Epithelial cell of prostate (primary cell): ENCODE measurements around the gene SPEM3.
"Not testable (repeated sequence)": the region's sequence is repeated elsewhere in the genome, so short reads cannot be mapped to it uniquely, and the experiment has no call there.

ENCODE experiments used
- DNase-seq: peaks from one replicate; pipeline ENCODE4 v3.0.0-alpha.2; 2011; ENCODE audit warnings: low read depth, low spot score
- H3K27ac ChIP-seq: fragments of 450-650 bp; 2 replicates; pipeline ENCODE4 v1.5.1; 2017; ENCODE audit warnings: mild to moderate bottlenecking

Gene SPEM3

GRCh38 chr17:7468290-7468689 lies 39.6 kb downstream of the SPEM3 start:
- DNase-seq, result no peak

DNA sequence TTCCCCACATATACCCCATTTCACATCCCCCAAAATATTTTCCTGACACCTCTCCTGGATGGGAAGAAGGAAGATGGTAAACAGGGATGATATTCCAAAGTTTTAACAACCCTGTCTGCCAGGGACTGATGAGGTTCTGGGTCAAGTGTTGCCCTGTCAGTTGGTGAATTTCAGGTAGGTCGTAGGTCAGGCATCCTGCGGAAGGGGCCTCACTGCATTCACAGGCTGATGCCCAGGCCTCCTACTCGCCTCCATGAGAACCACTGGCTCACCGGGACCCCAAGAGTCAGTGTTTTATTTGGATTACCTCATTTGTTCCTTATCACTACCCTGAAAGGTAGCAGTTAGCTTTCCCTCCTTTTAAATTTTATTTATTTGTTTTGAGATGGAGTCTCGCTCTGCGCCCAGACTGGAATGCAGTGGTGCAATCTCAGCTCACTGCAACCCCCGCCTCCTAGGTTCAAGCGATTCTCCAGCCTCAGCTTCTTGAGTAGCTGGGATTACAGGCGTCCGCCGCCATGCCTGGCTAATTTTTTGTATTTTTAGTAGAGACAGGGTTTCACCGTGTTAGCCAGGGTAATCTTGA lies 40.2 kb downstream of the SPEM3 start:
- no peak overlapping the region for H3K27ac ChIP-seq
- DNase-seq, result no peak

More at GRCh38 chr17:7468290-7468689, 39.6 kb downstream of the SPEM3 start:
- no peak overlapping the region for H3K27ac ChIP-seq

DNA sequence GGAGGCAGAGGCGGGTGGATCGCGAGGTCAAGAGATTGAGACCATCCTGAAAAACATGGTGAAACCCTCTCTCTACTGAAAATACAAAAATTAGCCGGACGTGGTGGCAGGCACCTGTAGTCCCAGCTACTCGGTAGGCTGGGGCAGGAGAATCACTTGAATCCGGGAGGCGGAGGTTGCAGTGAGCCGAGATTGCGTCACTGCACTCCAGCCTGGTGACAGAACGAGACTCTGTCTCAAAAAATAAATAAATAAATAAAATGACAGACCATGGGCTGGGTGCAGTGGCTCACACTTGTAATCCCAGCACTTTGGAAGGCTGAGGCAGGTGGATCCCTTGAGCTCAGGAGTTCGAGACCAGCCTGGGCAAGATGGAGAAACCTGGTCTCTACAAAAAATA lies 41.2 kb downstream of the SPEM3 start:
- not testable (repeated sequence) for H3K27ac ChIP-seq, DNase-seq

DNA sequence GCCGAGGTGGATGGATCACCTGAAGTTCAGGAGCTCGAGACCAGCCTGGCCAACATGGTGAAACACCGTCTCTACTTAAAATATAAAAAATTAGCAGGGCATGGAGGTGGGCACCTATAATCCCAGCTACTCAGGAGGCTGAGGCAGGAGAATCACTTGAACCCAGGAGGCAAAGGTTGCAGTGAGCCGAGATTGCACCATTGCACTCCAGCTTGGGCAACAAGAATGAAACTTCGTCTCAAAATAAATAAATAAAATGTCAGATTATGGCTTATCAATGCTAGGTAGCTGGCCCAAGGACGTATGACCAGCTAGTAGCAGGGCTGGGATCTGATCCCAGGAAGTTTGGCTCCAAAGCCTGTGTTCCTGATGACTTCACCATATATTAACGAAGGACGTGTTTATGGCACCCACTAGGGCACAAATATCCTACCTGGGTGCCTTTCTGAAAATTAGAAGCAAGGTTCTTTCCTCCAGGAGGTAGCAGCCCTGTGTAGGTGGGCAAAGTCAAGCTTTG lies 41.9 kb downstream of the SPEM3 start:
- not testable (repeated sequence) for DNase-seq, H3K27ac ChIP-seq

- no peak overlapping the region for H3K27ac ChIP-seq
- DNase-seq, result no peak
Observed at GRCh38 chr17:7471729-7472128, 43.1 kb downstream of the SPEM3 start.

DNA sequence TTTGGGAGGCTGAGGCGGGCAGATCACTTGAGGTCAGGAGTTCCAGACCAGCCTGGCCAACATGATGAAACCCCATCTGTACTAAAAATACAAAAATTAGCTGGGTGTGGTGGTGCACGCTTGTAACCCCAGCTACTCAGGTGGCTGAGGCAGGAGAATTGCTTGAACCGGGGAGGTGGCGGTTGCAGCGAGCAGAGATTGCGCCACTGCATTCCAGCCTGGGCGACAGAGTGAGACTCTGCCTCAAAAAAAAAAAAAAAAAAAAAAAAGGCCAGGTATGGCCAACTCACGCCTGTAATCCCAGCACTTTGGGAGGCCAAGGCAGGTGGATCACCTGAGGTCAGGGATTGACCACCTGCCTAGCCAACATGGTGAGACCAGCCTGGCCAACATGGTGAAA lies 46.1 kb downstream of the SPEM3 start:
- not testable (repeated sequence) for DNase-seq
- peak overlapping the region; percentile 95 for H3K27ac ChIP-seq

DNA sequence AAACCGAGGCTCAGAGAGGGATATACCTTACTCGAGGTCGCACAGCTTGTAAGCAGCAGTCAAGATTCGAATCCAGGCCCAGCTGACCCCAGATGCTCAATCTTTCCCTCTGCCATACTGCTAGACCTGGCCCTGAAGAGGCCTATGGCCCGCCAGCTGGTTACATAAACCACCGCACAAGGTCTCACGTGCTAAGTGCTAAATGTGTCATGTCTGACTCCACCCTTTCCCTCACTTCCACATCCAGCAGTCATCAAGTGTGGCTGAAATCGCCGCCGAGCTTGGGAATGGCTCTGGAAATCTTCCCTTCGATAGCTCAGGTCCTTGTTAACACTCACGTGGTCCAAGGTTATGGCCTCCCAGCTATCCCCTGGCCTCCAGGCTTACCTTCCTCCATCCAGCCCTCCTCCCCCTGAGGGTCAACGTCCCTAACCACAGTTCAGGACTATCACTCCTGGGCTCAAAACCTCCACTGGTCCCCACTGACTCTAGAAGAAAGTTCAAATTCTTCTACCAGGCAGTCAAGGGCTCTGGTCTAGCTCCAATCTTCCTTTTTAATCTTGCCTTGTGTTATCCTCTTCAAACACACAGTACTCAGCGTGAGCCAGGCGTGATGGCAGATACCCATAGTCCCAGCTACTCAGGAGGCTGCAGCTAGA lies 47.2 kb downstream of the SPEM3 start:
- no peak for DNase-seq
- H3K27ac ChIP-seq, result peak overlapping the region; percentile 95

- DNase-seq, result peak; percentile 73
- peak overlapping the region; percentile 95 for H3K27ac ChIP-seq
Observed at GRCh38 chr17:7476494-7476893, 47.8 kb downstream of the SPEM3 start.

DNA sequence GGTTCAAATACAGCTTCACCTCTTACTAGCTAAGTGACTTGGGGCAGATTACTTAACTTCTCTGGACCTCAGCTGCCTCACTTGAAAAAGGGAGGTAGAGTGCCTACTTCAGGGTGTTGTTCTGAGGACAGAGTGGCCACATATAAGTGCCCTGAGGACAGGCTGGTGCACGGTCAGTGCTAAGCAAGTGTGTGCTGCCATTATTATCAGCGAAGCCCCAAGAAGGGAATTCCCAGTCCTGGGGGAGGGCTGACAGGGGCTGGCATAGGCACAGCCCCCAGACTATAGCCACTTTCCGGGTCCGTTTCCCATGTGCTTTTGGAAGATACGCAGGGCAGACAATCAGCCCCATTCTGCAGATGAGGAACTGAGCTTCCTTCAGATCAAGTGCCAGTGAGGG lies 48.3 kb downstream of the SPEM3 start:
- peak overlapping the region; percentile 95 for H3K27ac ChIP-seq

DNA sequence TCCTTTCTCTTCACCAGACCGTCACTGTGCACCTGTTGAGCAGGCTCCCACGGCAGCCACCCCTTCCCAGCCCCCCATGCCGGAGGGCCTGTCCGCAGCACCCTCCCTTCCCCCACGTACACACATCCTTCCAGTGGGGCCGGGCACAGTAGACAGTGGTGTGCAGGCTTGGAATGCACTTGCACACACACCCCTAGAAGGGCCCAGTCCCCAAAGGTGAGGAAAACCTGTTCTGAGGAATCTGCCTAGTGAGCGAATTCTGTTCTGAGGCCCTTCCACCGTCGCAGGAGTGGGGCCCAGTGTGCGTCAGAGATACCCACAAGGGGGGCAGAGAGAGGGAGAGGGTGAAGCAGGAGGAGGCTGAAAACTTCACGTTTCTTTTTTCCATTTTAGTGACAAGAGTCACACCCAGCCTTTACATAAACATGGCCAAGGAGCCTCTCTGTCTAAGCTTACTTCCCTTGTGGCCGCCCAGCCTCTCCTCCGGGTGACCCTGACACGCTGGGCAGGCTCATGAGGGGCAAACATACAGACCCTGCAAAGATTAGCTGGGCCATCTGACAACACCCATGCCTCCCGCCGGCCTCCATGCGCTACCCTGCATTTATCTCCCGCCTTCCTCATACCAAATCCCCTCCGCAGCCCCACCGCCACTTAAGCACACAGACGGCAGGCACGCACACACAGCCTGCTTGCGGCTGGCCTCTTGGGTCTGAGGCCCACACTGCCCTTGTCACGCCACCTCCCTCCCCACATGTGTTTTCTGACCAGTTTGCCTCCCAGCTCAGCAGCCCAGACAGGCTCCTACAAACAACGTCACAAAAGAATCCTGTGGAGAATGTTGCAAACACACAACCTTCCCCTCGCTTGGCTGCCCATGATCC lies 49.0 kb downstream of the SPEM3 start:
- no peak for DNase-seq
- peak overlapping the region; percentile 95 for H3K27ac ChIP-seq

More for the DNA sequence above, 48.3 kb downstream of the SPEM3 start:
- no peak for DNase-seq

DNA sequence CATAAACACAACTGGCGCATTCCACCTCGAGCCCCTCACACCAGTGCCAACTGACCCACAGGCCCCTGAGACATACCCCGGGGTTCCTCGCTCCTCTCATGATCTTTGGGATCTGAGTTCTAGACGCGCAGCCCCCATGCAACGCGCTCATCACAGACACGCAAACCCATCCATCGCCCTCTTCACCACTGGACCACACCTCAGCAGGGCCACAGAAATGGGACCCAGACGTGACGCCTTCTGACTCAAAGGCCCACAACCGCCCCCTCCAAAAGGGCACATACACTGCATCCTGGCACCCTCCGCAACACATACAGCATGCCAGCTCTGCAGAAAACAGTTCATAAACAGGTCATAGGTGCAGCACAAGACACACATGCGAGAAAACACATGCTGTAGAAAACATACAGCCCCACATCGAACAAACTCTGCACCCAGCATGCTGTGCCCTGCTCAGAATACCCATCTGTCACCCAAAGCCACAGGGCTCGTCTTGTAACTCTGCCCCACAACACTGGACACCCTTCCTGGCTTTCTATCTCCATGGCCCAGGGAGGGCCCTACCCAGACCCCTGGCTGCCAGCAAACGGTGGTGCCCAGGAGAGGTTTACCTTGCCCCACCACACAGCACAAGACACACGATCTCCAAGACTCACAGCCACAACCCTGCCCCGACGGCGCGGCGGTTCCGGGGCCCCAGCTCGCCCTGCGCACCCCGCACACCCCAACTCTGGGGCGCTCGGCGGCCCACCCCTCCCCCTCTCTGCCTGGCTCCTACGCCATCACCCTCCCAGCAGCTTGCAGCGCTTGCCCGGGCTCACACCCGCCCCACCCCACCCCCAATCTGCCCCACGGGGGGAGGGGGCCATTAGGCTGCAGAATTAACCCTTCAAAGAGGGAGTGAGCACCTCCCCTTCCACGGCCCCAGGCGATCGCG lies 49.9 kb downstream of the SPEM3 start:
- no peak for DNase-seq
- H3K27ac ChIP-seq, result peak overlapping the region; percentile 95

DNA sequence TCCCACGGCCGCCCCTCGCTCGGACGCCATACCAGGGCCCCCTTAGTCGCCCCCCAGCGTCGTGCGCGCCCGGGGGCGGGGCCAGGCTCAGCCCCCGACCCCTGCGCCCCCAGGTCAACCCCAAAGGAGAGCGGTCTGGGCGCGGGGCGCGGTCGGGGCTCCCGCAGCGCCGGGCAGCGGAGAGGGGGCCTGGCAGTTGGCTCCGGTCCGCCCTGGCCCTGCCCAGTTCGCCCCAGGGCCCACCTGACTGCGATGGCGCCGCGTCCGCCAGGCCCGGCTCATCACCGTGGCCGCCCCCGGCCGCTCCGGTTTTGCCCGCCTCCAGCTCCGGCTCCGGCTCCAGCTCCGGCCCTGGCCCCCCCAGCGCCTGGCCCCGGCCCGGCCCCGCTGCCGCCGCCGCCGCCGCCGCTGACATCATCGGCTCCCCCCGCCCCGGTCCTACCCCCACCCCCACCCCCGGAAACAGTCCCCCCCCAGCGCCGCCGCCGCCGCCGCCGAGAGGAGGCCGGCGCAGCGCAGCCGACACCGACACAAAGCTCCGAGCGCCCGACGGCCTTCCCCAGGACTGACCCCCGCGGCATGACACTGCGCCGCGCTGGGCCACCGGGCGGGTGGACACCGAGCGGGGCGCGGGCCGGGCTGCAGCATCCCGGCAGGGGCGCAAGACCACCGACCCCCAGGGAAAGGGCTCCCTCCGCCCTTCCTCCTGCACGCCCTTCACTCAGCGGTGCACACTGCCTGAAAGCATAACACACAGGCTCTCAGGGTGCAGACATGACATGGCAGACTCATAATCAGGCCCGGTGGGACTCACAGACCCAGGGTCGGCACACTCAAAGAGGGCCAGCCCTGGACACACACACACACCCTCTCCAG lies 50.8 kb downstream of the SPEM3 start, which contains the start of gene ZBTB4:
TSS of gene ZBTB4 (minus strand) at position 419 of the 876 bp plus-strand sequence. CDS start 12,830 bp downstream, outside the sequence.
- DNase-seq, result no peak

DNA sequence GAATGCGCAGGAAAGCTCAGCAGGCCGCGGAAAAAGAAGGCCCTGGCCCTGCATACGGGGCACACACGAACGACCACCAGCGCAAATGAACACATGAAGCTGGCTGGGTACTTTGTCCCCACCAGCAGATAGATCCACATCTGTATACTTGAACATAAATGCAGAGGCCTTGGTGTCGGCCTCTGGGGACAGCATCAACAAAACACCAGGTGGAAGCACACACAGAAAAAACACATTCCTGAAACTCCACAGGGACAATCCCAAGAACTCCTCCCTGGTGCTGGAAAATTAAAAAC lies 51.4 kb downstream of the SPEM3 start:
- DNase-seq, result no peak
- peak overlapping the region; percentile 95 for H3K27ac ChIP-seq

More for the DNA sequence above, 50.8 kb downstream of the SPEM3 start, which contains the start of gene ZBTB4:
- peak within 1 kb of the TSS; percentile 95 for H3K27ac ChIP-seq

DNA sequence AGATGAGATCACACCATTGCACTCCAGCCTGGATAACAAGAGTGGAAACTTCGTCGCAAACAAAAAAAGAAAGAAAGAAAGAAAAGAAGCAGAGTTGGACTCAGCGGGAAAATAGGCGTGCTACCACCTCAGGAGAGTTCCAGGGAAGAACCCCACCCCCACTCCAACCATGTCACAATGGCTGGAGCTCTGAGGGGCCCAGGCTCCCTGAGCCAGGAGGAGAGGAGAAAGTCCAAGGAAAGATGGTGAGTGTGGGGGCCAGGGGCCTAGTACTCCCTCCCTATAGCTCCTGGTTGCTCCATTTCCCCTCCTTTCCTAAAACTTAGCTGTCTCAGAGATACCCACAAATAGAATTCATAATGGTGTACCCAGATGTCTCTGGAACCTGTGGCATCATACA lies 52.6 kb downstream of the SPEM3 start, which contains the start of gene SLC35G6:
TSS of gene SLC35G6 (plus strand) at position 172 of the 400 bp plus-strand sequence. CDS start at position 243, 71 bp downstream.
- H3K27ac ChIP-seq, result peak within 1 kb of the TSS; percentile 95
- not testable (repeated sequence) for DNase-seq

- H3K27ac ChIP-seq, DNase-seq: not testable (repeated sequence)
Observed at GRCh38 chr17:7481842-7482741, 53.4 kb downstream of the SPEM3 start.
